Ishikawa (cell line): ENCODE results near the gene ACOX2.

ENCODE experiments used
- CEBPB ChIP-seq: IDR thresholded peaks from 2 replicates; pipeline ENCODE4 v1.6.1; 2012
- CREB1 ChIP-seq: IDR thresholded peaks from 2 replicates; pipeline ENCODE4 v1.6.1; 2012; ENCODE audit warnings: low read depth
- EGR1 ChIP-seq: IDR thresholded peaks from 2 replicates; pipeline ENCODE4 v1.6.1; 2012
- EP300 ChIP-seq: IDR thresholded peaks from 2 replicates; pipeline ENCODE4 v1.6.1; 2012; ENCODE audit warnings: borderline replicate concordance
- FOXM1 ChIP-seq: IDR thresholded peaks from 2 replicates; pipeline ENCODE4 v1.6.1; 2012; ENCODE audit warnings: low read depth, borderline replicate concordance
- RAD21 ChIP-seq: IDR thresholded peaks from 2 replicates; pipeline ENCODE4 v1.6.1; 2012; ENCODE audit warnings: low read depth
- TAF1 ChIP-seq: IDR thresholded peaks from 2 replicates; pipeline ENCODE4 v1.6.1; 2012; ENCODE audit warnings: low read depth, mild to moderate bottlenecking
- TCF12 ChIP-seq: IDR thresholded peaks from 2 replicates; pipeline ENCODE4 v1.6.1; 2012; ENCODE audit warnings: low read depth
- TEAD4 ChIP-seq: IDR thresholded peaks from 2 replicates; pipeline ENCODE4 v1.6.1; 2012
- YY1 ChIP-seq: IDR thresholded peaks from 2 replicates; pipeline ENCODE4 v1.6.1; 2012; ENCODE audit warnings: low read depth
- ZBTB7A ChIP-seq: IDR thresholded peaks from 2 replicates; pipeline ENCODE4 v1.6.1; 2012; ENCODE audit warnings: low read depth
- TF ChIP-seq, protein P1 (sequence below): IDR thresholded peaks from 2 replicates; pipeline ENCODE4 v1.6.1; 2012
- TF ChIP-seq, protein P2 (sequence below): IDR thresholded peaks from 2 replicates; pipeline ENCODE4 v1.6.1; 2012; ENCODE audit warnings: low read depth, mild to moderate bottlenecking
- TF ChIP-seq, protein P3 (sequence below): IDR thresholded peaks from 2 replicates; pipeline ENCODE4 v1.6.1; 2012

DNA sequence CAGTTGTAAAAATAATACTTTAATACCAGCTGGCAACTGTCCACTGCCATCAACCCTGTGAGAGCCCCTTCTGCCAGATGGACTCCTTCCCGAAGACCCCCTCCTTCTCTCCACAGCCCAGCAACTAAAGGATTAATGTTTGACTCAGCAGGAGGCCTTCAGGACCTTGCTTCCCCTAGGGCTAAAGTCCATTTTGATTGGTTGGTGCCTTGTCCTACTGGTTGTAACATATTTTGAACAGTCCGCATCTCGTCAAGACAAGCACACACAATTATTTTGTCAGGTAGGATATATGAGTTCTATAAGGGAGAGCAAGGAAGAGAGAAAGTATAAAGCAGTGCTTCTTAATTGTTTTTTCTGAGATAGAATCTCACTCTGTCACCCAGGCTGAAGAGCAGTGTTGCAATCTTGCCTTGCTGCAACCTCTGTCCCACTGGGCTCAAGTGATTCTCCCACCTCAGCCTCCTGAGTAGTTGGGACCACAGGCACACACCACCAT, 18.6 kb downstream of the ACOX2 start:
- TF ChIP-seq EP300 (no peak), RAD21 (no peak), TCF12 (no peak), CEBPB (0 out of 2 replicates have a peak, but pooled peaks have one; percentile 27), TEAD4 (no peak), EGR1 (no peak), ZBTB7A (no peak), CREB1 (no peak), YY1 (no peak), FOXM1 (no peak), TAF1 (no peak)
- TF ChIP-seq, protein P1, sequence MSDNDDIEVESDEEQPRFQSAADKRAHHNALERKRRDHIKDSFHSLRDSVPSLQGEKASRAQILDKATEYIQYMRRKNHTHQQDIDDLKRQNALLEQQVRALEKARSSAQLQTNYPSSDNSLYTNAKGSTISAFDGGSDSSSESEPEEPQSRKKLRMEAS = no peak
- TF ChIP-seq, protein P2, sequence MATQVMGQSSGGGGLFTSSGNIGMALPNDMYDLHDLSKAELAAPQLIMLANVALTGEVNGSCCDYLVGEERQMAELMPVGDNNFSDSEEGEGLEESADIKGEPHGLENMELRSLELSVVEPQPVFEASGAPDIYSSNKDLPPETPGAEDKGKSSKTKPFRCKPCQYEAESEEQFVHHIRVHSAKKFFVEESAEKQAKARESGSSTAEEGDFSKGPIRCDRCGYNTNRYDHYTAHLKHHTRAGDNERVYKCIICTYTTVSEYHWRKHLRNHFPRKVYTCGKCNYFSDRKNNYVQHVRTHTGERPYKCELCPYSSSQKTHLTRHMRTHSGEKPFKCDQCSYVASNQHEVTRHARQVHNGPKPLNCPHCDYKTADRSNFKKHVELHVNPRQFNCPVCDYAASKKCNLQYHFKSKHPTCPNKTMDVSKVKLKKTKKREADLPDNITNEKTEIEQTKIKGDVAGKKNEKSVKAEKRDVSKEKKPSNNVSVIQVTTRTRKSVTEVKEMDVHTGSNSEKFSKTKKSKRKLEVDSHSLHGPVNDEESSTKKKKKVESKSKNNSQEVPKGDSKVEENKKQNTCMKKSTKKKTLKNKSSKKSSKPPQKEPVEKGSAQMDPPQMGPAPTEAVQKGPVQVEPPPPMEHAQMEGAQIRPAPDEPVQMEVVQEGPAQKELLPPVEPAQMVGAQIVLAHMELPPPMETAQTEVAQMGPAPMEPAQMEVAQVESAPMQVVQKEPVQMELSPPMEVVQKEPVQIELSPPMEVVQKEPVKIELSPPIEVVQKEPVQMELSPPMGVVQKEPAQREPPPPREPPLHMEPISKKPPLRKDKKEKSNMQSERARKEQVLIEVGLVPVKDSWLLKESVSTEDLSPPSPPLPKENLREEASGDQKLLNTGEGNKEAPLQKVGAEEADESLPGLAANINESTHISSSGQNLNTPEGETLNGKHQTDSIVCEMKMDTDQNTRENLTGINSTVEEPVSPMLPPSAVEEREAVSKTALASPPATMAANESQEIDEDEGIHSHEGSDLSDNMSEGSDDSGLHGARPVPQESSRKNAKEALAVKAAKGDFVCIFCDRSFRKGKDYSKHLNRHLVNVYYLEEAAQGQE = no peak
- TF ChIP-seq, protein P3, sequence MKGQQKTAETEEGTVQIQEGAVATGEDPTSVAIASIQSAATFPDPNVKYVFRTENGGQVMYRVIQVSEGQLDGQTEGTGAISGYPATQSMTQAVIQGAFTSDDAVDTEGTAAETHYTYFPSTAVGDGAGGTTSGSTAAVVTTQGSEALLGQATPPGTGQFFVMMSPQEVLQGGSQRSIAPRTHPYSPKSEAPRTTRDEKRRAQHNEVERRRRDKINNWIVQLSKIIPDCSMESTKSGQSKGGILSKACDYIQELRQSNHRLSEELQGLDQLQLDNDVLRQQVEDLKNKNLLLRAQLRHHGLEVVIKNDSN = no peak
